GM18858 (cell line): ENCODE results near the gene CLRN3.

ENCODE experiments used
- ATAC-seq: cut with Tn5 transposase; IDR thresholded peaks from one replicate; pipeline ENCODE4 v1.9.1; 2021; ENCODE audit not compliant: unreplicated experiment

CLRN3 gene, protein sequence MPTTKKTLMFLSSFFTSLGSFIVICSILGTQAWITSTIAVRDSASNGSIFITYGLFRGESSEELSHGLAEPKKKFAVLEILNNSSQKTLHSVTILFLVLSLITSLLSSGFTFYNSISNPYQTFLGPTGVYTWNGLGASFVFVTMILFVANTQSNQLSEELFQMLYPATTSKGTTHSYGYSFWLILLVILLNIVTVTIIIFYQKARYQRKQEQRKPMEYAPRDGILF

DNA sequence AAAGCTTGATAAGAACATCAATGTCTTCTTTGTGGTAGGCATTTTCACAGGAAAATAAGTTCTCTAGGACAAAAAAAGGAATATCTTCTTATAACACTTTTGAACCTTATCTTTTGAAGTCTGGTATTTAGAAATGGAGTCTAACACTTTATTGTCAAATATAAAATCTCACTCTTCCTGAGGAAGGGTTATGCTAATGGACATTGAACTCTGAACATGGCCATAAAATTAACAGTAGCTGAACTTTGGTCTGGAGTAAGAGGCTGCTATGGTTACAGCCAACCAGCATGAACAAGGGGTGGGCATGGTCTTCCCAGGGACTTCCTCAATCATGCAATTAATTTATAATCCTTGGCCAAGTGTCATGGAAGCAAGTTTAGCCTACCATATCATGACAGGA, at the start of gene CLRN3:
CLRN3 (minus strand) TSS at position 199 of the 400 bp plus-strand sequence; CDS start at position 42, 157 bp downstream.
- no peak for ATAC-seq

DNA sequence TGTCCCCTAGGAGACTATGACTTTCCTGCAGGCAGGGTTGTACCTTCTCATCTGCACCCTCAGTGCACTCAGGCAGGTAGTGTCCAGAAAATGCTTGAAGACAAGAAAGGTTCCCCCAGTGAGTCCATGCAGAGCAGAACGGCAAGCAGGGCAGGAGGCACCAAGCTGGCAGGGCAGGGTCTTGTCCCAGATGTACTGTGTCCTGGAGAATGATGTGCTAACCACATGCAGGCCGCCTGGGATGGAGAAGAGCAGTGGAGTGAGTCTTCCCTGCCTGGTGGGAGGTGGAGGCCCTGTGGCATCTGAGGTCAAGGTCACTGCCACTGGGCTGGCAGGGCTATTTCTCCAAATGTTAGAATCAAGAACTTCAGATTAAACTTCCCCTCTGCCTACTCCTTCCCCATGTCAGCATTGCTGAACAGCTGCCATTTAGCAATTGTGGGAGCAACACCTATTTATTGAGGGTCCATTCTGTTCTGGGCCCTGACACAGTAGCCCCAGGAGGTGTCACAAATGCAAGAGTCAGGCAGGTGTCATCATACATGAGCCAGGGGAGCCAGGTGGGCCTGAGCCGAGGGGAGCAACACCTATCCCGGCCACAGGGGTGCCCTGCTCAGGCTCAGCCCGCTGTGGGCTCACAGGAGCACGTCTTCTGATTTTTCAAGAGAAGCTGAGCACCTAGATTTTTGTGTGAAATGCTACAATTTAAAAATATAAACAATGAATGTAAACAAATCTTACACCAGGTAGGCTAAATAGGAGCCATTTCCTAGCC, 48.3 kb upstream of the CLRN3 start:
- ATAC-seq = no peak

DNA sequence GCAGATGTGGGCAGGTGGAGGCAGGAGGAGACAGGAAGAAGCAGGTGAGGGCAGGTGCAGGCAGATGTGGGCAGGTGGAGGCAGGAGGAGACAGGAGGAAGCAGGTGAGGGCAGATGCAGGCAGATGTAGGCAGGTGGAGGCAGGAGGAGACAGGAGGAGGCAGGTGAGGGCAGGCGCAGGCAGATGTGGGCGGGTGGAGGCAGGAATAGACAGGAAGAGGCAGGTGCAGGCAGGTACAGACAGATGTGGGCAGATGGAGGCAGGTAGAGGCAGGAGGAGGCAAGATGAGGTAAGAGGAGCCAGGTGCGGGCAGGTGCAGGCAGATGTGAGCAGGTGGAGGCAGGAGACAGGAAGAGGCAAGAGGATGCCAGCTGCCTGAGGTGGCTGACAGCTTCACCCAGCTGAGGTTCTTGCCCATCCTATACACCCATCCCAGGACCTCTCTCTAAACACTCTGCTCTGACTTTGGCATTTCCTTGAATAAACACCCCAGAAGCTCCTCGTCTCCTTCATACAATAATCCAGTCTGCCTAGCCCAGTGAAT, 47.1 kb upstream of the CLRN3 start:
- no peak for ATAC-seq

DNA sequence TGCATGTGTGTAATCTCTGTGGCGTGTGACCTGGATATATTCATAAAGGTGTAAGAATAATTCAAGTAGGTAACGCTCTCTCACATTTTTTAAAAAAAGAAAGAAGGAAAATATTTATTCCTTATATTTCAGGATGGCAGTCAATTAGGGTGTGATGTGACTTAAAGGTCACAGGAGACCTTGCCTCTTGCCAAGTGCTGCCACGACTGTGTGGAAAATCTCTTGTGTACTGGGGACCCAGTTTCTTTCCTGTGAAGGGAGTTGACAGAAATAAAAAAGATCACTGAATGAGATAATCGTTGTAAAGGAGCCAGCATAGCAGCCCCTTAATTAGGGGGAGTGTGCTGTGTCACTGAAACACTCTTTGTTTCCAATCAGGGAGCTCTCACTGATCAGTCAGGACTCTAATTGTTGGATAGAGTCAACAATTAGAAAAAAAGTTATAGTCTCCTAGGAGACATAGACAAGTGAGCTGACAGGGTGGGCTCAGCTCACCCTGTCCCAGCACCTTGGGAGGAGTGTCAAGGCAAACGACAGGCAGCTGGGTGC, 45.2 kb upstream of the CLRN3 start:
- no peak for ATAC-seq

DNA sequence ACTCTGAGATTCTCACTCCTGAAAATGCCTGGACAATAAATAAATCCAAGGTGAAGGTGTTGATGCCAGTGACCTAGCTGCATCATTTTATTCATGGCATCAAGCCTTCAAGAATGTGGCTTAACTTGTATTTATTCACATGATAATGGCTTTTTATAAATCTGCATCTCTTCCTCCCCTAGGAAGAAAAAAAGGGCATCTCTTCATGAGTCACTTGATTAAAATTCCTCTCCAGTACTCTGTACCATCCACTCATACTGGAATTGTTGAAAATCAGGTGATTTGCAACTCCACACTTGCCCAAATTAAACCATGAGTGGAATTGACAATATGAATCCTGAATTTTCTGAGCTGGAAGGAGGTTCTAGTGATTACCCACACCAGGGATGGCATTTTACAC, 44.3 kb upstream of the CLRN3 start:
- ATAC-seq = no peak

DNA sequence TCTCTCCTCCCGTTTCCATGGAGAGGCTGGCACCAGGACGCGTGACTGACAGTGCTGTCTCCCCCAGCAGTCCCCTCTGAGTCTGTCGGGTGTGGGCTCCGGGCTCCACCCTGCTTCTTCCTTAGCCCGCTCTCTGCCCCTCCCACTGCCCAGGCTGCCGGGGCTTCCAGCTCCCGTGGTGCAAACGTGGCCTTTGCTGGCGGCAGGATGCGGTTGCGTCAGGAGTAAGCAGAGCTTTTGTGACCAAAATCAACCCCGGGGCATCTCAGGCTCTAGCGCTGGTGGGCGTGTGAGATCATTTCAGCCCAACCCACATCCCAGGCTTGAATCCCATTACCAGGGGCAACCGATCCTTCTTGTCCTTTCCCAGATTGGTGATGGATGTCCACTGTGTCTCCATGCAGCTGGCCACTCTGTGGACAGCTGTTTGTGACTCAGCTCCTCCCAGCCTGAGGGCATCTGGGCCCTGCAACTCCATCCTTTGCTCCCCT, 42.4 kb upstream of the CLRN3 start:
- ATAC-seq = no peak

DNA sequence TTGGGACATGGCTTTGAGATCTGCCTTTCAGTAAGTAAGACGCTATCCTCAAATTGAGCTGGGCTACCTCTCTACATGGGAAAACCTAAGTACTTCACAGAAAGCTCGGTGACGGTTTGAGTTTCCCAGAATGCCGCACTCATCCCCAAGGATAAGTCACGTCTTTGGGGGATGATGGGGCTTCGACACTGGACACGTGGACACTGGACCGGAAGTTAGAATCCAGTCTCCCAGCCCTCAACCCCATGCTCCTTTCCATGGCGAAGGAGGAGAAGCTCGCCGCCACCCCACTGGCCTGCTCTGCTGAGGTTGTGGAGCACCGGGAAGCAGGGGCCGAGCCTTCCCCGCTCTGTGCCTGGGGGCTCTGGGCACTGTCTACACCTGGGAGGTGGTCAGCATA, 41.6 kb upstream of the CLRN3 start:
- no peak for ATAC-seq

DNA sequence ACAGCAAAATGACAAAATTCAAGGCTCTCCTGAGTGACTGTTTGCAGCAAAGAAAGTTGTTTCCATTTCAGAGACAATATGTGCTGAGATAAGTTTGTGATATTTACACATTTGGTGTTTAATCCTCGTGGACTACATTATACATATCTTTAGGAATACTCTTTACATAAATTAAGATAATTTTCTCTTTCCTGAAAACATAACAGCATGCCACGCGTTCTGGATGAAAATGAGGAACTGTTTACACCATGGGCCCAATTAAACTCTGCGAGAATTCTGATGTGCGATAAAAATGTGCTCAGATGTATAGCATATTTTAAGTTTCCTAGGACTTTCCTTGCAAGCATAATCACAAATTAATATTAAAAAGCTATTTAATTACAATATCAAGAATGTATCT, 40.5 kb upstream of the CLRN3 start:
- no peak for ATAC-seq

DNA sequence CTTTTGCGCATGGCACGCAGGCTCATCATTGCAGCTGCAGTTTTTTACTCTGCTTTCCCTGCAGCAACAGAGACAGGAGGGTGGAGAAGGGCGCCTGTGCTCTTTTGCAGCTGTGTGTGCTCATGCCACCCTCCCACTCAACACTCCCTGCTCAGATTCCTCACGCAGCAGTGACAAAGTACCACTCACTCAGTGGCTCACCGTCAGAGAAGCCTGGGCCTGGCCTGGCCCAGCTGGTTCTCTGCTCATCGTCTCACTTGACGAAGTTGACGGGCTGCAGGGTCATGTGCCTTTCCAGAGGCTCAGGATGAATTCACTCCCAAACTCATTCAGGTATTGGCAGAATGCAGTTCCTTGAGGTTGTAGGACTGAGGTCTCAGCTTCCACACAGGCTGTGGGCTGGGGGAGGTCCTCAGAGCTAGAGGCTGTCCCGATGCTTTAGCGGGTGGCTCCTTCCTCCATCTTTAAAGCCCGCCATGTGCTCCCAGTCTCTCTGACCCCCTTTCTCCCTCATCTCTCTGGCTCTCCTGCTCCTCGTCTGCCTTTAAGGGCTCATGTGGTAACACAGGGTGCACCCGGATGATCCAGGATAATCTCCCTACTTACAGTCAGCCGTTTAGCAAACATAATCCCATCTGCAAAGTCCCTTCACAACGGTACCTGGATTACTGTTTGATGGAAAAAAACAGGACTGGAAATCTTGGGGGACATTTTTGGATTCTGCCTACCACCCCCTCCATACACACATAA, 40.0 kb upstream of the CLRN3 start:
- no peak for ATAC-seq

DNA sequence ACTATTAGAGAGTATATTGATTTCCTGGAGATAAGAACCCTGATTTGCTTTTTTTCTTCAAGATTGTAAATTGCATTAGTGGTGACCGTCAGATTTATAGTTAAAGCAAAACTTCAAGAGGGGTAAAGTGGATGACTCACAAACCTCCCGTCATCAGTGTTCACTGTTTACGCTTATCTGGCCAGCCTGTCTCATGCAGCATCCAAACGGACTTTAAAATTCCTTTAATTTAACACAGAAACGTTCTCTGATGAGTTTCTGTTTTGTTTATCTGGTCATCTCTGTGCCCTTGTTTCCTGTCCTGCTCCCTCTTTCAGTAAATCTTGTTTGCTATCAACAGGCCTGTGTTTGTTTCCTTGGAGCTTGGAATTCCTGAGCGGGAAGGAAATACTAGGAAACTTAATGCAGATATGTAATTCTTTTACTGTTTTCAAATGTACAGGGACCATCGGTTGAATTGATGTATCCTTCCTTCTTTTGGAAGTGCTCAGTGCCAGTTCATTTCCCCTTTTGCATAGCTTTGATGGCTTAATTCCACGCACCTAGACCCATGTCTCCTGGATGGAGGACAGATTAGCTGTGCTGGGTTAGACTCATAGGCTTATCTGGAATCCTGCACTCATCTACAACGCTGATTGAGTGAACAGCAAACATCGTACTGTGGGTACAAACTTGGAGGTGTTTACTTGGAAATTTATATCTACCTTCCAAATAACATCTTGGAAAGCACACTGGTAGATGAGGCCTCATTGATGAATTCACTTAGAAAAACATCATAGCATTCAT, 35.5 kb upstream of the CLRN3 start:
- no peak for ATAC-seq

DNA sequence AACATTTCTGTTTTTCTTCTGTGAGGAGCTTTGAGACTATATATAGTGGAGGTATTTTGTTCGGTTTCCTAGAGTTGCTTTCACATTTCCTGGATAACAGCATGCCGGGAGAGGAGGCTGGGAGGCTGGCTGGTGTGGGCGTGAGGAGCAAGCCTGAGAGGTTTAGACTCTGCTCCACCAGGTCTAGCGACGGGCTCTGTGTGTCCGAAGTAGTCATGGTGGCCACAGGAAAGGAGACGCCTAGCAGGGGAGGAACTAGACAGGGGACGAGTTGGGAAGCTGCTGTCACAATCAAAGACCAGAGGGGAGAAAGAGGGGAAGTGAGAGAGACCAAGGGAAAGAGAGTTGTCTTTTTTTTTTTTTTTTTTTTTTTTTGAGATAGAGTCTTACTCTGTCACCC, 33.7 kb upstream of the CLRN3 start:
- ATAC-seq = no peak

DNA sequence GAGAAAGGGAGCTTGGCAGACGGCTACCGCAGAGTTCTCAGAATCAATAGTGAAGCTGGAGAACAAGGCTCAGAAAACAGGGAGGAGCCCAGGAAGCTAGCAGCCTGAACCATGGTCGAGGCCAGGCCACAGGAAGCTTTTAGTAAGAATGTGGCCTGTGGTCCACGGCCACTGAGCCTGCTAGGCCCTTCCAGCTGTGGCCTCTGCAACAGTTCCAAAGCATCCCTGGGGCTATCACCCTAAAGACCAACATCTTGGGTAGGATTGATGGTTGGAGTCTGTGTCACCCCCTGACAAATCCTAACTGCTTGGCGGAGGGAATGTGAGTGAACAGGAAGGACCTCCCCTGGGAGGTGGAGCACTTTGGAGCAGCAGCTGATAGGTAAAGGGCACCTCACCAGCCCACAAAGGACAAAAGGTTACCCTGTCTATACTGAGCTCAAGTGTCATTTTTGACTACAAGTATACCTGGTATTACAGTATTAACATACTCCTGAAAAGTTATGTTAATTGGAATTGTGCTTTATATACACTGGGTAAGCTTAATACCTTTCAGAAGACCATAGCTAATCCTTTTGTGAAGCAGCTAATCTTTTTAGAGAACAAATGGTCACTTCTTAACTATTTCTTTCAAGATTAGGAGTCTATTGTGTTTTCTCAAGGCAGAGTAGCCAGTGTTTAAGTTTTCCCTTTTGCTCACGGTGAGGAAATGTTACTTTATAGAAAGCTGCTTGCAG, 32.9 kb upstream of the CLRN3 start:
- no peak for ATAC-seq

DNA sequence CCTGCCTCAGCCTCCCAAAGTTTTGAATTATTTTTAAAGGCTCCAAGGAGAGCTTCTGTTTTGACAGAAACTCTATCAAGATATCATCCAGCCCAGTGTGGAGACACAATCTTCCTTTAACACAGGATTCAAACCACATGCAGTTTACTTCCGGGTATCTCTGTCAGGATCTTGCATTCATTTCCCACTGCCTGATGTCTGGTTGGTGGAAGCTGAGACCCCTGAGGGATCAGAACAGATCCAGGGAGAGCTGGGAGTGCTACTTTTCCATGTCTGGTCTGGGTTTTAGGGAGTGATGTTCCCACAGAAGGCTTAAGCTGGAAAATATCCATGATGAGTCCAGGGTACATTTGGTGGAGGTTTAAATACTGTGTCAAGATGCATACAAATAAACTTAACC, 30.9 kb upstream of the CLRN3 start:
- no peak for ATAC-seq

DNA sequence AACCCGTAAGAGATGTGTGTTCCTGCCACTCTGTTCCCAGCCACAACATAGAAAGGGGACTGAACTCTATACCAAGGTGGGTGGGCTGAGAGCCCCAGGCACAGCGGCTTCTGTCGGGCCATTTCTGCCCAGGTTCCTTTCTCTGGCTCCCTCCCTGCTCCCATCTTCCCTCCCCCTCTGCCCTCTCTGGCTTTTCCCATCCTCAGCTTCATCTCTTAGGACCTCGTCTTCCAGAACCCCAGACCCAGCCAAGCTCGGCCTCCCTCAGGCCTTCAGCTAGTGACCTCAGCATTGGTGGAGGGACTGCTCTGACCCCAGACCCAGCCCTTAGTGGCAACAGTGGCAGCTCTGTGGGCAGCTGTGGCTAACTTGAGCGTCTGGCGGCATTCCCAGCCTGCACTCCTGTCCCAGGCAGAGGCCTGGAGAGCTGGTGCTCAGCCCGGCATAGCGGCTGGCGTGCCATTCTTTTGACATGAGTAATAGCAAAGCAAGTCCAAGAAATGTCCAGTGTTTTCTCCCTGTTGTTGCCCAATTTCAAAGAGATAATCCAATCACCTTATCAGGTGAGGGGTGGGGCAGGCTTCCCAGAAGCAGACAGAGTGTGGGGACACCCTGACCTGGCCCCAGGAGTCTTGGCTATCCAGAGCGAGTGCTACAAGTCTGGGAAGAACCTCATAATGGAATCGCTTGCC, 30.1 kb upstream of the CLRN3 start:
- ATAC-seq = no peak

DNA sequence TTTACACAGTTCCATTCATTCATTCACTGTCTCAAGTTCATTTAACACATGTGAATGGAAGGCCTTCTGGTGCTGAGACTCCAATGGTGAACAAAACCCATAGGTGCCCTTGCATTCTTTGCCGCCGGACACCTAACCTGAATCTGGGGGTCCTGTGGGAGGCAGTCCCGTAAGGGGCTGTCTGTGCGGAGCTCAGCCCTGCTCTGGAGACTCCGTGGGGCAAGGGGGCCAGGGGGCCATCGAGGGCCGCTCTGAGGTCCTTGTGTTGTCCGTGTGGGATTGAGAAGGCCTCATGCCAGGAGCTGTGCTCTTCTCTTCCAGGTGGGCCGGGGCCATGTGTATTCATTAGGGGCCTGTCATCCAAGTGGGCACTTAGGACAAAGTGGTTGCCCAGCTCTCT, 29.5 kb upstream of the CLRN3 start:
- no peak for ATAC-seq

DNA sequence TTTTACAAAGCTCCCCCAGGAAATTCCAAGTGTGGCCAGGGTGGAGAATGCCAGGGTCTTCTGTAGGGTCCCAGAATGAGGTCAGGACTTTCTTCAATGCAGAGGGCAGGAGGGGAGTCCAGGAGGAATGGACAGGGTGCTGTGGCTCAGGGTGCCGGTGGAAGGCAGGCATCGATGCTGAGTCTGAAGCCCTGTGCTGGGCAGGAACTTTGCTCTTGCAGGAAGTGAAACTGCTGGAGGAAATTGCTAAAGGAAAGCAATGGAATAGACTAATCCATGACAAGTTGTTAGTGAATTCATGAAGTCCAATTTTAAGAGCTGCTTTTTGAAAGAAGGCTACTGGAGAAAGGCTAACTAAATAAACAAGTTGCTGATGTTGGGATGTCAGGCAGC, 29.0 kb upstream of the CLRN3 start:
- ATAC-seq = no peak

DNA sequence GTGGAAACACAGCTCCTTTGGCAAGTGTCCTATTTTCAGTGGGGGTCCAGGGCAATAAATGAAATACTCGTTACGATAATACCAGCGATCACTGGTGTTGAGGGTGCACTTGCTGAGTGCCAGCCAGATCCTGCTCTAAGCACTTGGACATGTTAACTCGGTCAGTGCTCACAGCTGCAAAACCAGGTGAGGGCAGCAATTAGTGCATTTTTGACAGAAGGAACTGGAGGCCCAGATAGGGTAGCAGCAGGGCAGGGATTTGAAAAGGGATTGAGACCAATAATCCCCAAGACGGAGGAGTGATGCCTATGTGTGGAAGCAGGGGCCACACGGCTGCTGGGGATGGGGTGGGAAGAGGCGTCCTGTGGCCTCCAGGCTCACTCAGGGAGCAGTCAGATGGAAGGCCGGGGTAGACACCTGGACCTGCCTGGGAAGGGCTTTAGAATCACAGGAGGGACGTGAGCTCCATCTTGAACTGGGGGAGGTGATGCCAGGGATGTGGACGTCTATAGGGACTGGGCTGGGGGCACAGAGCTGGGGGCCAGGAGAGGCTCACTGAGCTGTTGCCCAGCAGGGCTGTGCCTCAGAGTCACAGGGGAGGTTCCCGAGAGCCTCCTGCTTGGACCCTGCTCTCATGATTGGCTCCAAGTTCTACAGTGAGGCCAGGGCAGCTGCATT, 28.5 kb upstream of the CLRN3 start:
- ATAC-seq = no peak

DNA sequence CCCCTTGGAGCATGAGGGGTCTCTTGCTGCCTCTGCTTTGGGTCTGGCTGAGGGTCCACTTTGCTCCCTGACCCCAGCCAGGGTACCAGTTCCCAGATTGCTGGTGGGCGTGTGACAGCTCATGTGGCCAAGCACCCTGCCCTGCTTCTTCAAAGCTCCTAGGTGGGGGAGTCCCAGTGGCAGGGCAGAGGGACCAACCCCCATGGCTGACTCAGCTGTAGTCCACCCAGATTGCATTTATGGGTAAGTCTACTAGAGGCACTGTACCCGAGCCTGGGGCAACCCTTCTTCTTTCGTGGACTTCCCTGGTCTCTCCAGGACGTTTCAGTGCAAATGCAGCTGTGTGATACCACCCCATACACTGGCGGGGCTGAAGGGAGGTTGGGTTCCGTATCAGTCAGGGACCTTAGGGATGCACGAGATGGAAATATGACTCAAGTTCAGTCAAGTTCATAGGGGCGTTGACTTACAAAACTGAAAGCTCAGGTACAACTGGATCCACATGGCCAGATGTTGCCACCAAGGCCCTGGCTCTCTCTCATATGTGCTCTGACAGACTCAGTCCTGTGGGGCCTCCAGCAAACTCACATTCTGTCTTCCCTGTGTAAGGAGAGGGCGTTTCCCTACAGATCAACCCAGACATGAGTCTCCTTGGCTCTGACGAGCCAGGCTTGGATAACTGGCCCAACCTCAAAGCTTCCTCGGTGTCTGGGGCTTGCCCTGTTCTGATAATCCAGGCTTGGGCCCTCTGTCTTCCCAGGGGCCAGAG, 27.7 kb upstream of the CLRN3 start:
- no peak for ATAC-seq
